ENCODE results near the gene GNL1.

- TF ChIP-seq CTCF (IDR thresholded peaks at IDR 0.05; ENCODE audit: insufficient read depth, low read length) (no peak), POLR2AphosphoS5 (IDR thresholded peaks at IDR 0.05; ENCODE audit: low read depth) (no peak), GABPA (IDR thresholded peaks at IDR 0.05; ENCODE audit: low read depth) (no peak), SPI1 (IDR thresholded peaks at IDR 0.05; ENCODE audit: borderline replicate concordance, low read depth) (no peak), REST (IDR thresholded peaks at IDR 0.05; ENCODE audit: insufficient replicate concordance, low read depth) (no peak)
These were observed 7.8 kb upstream of the GNL1 start for GRCh38 chr6:30564114-30564513.
